ENCODE results near the gene GTF3C5. TPM values are rescaled to one million over a fixed set of nuclear protein-coding genes. Genes with fewer than 3 reads are reported as not detected.
"Not testable (repeated sequence)": the region's sequence is repeated elsewhere in the genome, so short reads cannot be mapped to it uniquely, and the experiment has no call there.

Gene GTF3C5
- total RNA-seq, 8 experiments from 2014 or later = 35.8 to 77.3 (median 45.1) TPM

GRCh38 chr9:132989998-132990557, 40.7 kb upstream of the GTF3C5 start:
- in situ Hi-C loops (cut with MboI; ENCODE audit: low pct_unique_long_range_greater_than_20kb in 2 of 9, low sequenced_read_pairs in 9 of 9, unreplicated experiment in 9 of 9); H3K27ac ChIP-seq; H3K4me1 ChIP-seq (replicated peaks in 1 of 2); H3K4me3 ChIP-seq; ATAC-seq (replicated peaks in 6 of 8): not testable (repeated sequence)
- 47 to 86% (median 70%) methylated on average over 1 to 4 of the region's 4 CpGs for WGBS, 10 experiments

- WGBS, 10 experiments = 67 to 93% (median 90%) methylated on average over 1 to 3 of the region's 14 CpGs; no CpG with 5 or more reads in 5 of the 10 experiments
- peaks cover 5 to 10% of the 10 kb centered on the region in 2 donors for H3K4me1 ChIP-seq (replicated peaks in 1 of 2)
- H3K4me3 ChIP-seq = no peak overlapping the region
- no peak for ATAC-seq (replicated peaks in 6 of 8)
- no peak overlapping the region for H3K27ac ChIP-seq
- in situ Hi-C loops (cut with MboI; ENCODE audit: low pct_unique_long_range_greater_than_20kb in 2 of 9, low sequenced_read_pairs in 9 of 9, unreplicated experiment in 9 of 9) = no loop called here
Measured at GRCh38 chr9:132990781-132991180, 40.0 kb upstream of the GTF3C5 start.

DNA sequence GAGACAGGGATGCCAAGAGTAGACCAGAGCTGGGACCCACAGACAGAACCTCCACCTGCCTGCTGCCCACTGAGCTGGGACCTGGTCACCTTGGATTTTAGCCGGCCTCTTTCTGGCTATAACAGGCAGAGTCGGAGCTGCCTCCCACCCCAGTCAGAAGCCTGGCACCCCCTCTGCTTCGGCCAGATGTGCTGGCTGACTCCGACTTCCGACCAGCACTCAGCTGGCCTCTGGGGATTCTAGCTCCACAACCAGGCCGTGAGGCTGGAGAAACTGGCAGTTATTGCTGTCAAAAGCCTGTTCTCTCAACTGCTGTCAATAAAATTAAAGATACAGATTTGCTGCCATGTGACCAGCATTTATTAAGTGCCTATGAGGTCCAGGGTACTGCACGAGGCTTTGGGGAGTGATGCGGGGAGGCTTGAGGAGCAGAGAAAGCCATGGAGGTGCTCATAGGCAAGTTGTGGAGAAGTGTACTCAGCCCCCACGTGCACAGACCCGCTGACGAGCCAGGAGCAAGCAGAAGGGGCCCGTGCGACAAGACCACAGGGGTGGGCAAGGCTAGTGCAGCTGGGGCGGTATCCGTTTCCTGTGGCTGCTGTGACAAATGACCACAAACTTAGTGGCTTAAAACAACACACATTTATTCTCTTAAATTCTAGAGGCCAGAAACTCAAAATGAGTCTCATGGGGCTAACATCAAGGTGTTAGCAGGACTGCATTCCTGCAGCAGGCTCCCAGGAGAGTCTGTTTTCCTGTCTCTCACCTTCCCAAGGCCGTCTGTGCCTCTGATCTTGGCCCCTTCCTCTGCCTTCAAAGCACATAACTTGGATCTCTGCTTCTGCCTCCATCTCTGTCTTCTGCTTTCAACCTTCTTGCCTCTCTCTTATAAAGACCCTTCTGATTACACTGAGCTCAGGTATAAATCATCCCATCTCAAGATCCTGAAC, 39.2 kb upstream of the GTF3C5 start:
- Histone ChIP-seq H3K4me3 (no peak overlapping the region), H3K27ac (no peak overlapping the region), H3K4me1 (replicated peaks in 1 of 2) (peaks cover 4 to 10% of the 10 kb centered on the region in 2 donors)
- ATAC-seq (replicated peaks in 6 of 8) = no peak
- in situ Hi-C loops (cut with MboI; ENCODE audit: low pct_unique_long_range_greater_than_20kb in 2 of 9, low sequenced_read_pairs in 9 of 9, unreplicated experiment in 9 of 9) = no loop called here
- WGBS, 10 experiments = 6 to 69% (median 40%) methylated on average over 1 to 11 of the region's 16 CpGs; no CpG with 5 or more reads in 3 of the 10 experiments

- peaks cover 0 to 10% of the 10 kb centered on the region in 2 donors for H3K4me1 ChIP-seq (replicated peaks in 1 of 2)
- WGBS, 10 experiments = 57 to 100% (median 80%) methylated on average over 1 to 14 of the region's 14 CpGs; no CpG with 5 or more reads in 5 of the 10 experiments
- in situ Hi-C loops (cut with MboI; ENCODE audit: low pct_unique_long_range_greater_than_20kb in 2 of 9, low sequenced_read_pairs in 9 of 9, unreplicated experiment in 9 of 9) = no loop called here
- ATAC-seq (replicated peaks in 6 of 8) = no peak
- no peak overlapping the region for H3K4me3 ChIP-seq
- no peak overlapping the region for H3K27ac ChIP-seq
Measured at GRCh38 chr9:132993511-132993939, 37.3 kb upstream of the GTF3C5 start.

DNA sequence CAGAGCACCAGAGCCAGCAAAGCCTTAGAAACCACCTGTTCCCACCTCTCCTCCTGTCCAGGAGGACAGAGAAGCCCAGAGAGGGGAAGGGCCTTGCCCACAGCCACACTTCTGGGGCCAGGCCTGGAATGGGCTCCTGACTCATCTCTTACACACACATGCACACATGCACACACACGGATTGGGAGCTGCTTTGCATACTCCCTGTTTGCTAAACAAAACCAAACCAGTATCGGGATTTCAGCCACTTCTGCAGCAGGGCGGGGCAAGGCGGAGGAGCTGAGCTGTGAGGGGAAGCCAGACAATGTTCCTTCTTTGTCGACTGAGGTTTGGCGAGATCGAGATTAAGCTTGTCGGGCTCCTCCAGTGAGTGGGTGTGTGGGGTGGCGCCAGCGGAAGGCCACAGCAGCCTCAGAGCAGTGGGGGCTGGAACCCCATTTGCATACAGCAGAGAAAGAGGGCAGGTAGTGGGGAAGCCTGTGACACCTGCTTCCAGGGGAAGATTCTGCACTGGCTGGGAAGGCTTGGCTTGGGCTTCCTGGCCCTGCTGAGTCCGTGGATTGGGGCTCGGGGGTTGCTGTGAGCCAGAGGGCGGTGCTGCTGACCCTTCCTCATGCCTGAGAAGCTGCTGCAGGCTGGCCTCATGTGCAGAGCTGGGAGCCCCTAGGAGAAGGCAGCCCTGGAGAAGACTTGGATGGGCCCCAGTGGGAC, 36.2 kb upstream of the GTF3C5 start:
- Histone ChIP-seq H3K4me1 (replicated peaks in 1 of 2) (peaks cover 0 to 10% of the 10 kb centered on the region in 2 donors), H3K27ac (no peak overlapping the region), H3K4me3 (no peak overlapping the region)
- in situ Hi-C loops (cut with MboI; ENCODE audit: low pct_unique_long_range_greater_than_20kb in 2 of 9, low sequenced_read_pairs in 9 of 9, unreplicated experiment in 9 of 9) = no loop called here
- ATAC-seq (replicated peaks in 6 of 8) = peak; percentile 64 to 98 (median 76)
- WGBS, 10 experiments = 0 to 67% (median 26%) methylated on average over 1 to 9 of the region's 13 CpGs; no CpG with 5 or more reads in 5 of the 10 experiments

- ATAC-seq (replicated peaks in 6 of 8) = no peak
- no peak overlapping the region for H3K4me3 ChIP-seq
- in situ Hi-C loops (cut with MboI; ENCODE audit: low pct_unique_long_range_greater_than_20kb in 2 of 9, low sequenced_read_pairs in 9 of 9, unreplicated experiment in 9 of 9) = no loop called here
- 60 to 100% (median 80%) methylated on average over 1 to 3 of the region's 6 CpGs; no CpG with 5 or more reads in 5 of the 10 experiments for WGBS, 10 experiments
- peaks cover 0 to 10% of the 10 kb centered on the region in 2 donors for H3K4me1 ChIP-seq (replicated peaks in 1 of 2)
- no peak overlapping the region for H3K27ac ChIP-seq
Measured at GRCh38 chr9:132995121-132995420, 35.7 kb upstream of the GTF3C5 start.

GRCh38 chr9:132995879-132996278, 34.9 kb upstream of the GTF3C5 start:
- peaks cover 0 to 10% of the 10 kb centered on the region in 2 donors for H3K4me1 ChIP-seq (replicated peaks in 1 of 2)
- in situ Hi-C loops (cut with MboI; ENCODE audit: low pct_unique_long_range_greater_than_20kb in 2 of 9, low sequenced_read_pairs in 9 of 9, unreplicated experiment in 9 of 9) = no loop called here
- no peak overlapping the region for H3K4me3 ChIP-seq
- H3K27ac ChIP-seq = no peak overlapping the region
- 80 to 100% (median 84%) methylated on average over 1 to 5 of the region's 8 CpGs; no CpG with 5 or more reads in 7 of the 10 experiments for WGBS, 10 experiments
- no peak for ATAC-seq (replicated peaks in 6 of 8)

- H3K4me1 ChIP-seq (replicated peaks in 1 of 2) = peaks cover 0 to 10% of the 10 kb centered on the region in 2 donors
- 0 to 80% (median 57%) methylated on average over 1 to 6 of the region's 13 CpGs; no CpG with 5 or more reads in 5 of the 10 experiments for WGBS, 10 experiments
- H3K27ac ChIP-seq = no peak overlapping the region
- in situ Hi-C loops (cut with MboI; ENCODE audit: low pct_unique_long_range_greater_than_20kb in 2 of 9, low sequenced_read_pairs in 9 of 9, unreplicated experiment in 9 of 9) = no loop called here
- peak in 2 of 8 experiments; percentile 6 to 7 for ATAC-seq (replicated peaks in 6 of 8)
- no peak overlapping the region for H3K4me3 ChIP-seq
Measured at GRCh38 chr9:132996526-132996925, 34.3 kb upstream of the GTF3C5 start.

- WGBS, 10 experiments = 15 to 86% (median 55%) methylated on average over 2 to 4 of the region's 4 CpGs; no CpG with 5 or more reads in 2 of the 10 experiments
- no peak overlapping the region for H3K27ac ChIP-seq
- no peak overlapping the region for H3K4me3 ChIP-seq
- peaks cover 0 to 10% of the 10 kb centered on the region in 2 donors for H3K4me1 ChIP-seq (replicated peaks in 1 of 2)
- in situ Hi-C loops (cut with MboI; ENCODE audit: low pct_unique_long_range_greater_than_20kb in 2 of 9, low sequenced_read_pairs in 9 of 9, unreplicated experiment in 9 of 9) = no loop called here
- no peak for ATAC-seq (replicated peaks in 6 of 8)
Measured at GRCh38 chr9:132997591-132997990, 33.2 kb upstream of the GTF3C5 start.

DNA sequence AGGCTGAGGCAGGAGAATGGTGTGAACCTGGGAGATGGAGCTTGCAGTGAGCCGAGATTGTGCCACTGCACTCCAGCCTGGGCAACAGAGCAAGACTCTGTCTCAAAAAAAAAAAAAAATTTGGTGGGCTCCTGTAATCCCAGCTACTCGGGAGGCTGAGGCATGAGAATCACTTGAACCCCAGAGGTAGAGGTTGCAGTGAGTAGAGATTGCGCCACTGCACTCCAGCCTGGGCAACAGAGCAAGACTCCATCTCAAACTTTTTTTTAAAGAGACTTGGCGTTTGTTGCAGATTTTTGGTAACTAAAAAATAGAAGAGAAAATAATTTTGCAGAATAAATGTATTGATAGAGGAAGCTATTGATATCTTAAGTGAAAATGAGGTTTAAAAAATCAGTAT, 32.6 kb upstream of the GTF3C5 start:
- peaks cover under 1 to 15% of the 10 kb centered on the region in 2 donors for H3K4me1 ChIP-seq (replicated peaks in 1 of 2)
- 20 to 100% (median 75%) methylated on average over 1 to 3 of the region's 4 CpGs; no CpG with 5 or more reads in 4 of the 10 experiments for WGBS, 10 experiments

GRCh38 chr9:132998831-132999635, 31.8 kb upstream of the GTF3C5 start:
- in situ Hi-C loops (cut with MboI; ENCODE audit: low pct_unique_long_range_greater_than_20kb in 2 of 9, low sequenced_read_pairs in 9 of 9, unreplicated experiment in 9 of 9) = no loop called here
- 20 to 86% (median 61%) methylated on average over 1 to 11 of the region's 18 CpGs; no CpG with 5 or more reads in 2 of the 10 experiments for WGBS, 10 experiments
- H3K4me1 ChIP-seq (replicated peaks in 1 of 2) = peaks cover 9 to 23% of the 10 kb centered on the region in 2 donors
- no peak overlapping the region for H3K4me3 ChIP-seq
- H3K27ac ChIP-seq = no peak overlapping the region
- no peak for ATAC-seq (replicated peaks in 6 of 8)

More for the DNA sequence above, 32.6 kb upstream of the GTF3C5 start:
- H3K27ac ChIP-seq; in situ Hi-C loops (cut with MboI; ENCODE audit: low pct_unique_long_range_greater_than_20kb in 2 of 9, low sequenced_read_pairs in 9 of 9, unreplicated experiment in 9 of 9); ATAC-seq (replicated peaks in 6 of 8); H3K4me3 ChIP-seq: not testable (repeated sequence)

All from motor neuron (in vitro differentiated cells).